Keratinocyte (primary cell): Measurements from ENCODE around the gene TMEM217. TPM values are rescaled to one million over a fixed set of nuclear protein-coding genes. Genes with fewer than 3 reads are reported as not detected.
"Not testable (repeated sequence)": the region's sequence is repeated elsewhere in the genome, so short reads cannot be mapped to it uniquely, and the experiment has no call there.

Source experiments
- DNase-seq: peaks from one replicate; pipeline ENCODE4 v3.0.0-alpha.2; 2011; ENCODE audit warnings: low read depth, missing footprints, low spot score
- FAIRE-seq: peaks from 2 replicates; lab custom pipeline; 2011; peaks lifted over from hg19 to GRCh38; lab: Jason Lieb, UNC
- H2AFZ ChIP-seq: 2 replicates; pipeline ENCODE4 v1.6.0; 2012; ENCODE audit warnings: low read length, control low read depth, inconsistent platforms; ENCODE audit not compliant: control insufficient read depth
- H3K27ac ChIP-seq: 2 replicates; pipeline ENCODE4 v1.5.1; 2011; ENCODE audit warnings: low read length; ENCODE audit not compliant: control insufficient read depth, insufficient read depth
- H3K27me3 ChIP-seq: 3 replicates; pipeline ENCODE4 v1.6.0; 2011; ENCODE audit warnings: low read length; ENCODE audit not compliant: control insufficient read depth, insufficient read depth; ENCODE audit errors: extremely low read depth
- H3K36me3 ChIP-seq, 2 experiments: 2 replicates in 1 of 2; 3 replicates in 1 of 2; pipeline ENCODE4 v1.5.1; 2011; ENCODE audit warnings: low read length in 2 of 2, mild to moderate bottlenecking in 1 of 2; ENCODE audit not compliant: control insufficient read depth in 2 of 2, insufficient read depth in 2 of 2; ENCODE audit errors: extremely low read depth in 1 of 2
- H3K4me1 ChIP-seq: 3 replicates; pipeline ENCODE4 v1.5.1; 2011; ENCODE audit warnings: low read length; ENCODE audit not compliant: control insufficient read depth, insufficient read depth; ENCODE audit errors: extremely low read depth
- H3K4me2 ChIP-seq: 3 replicates; pipeline ENCODE4 v1.6.0; 2011; ENCODE audit warnings: low read depth, low read length; ENCODE audit not compliant: control insufficient read depth, insufficient read depth; ENCODE audit errors: extremely low read depth
- H3K4me3 ChIP-seq, 3 experiments: fragments of 200-600 bp in 1 of 3; sonication (generic) in 1 of 3; 2 replicates in 2 of 3; 3 replicates in 1 of 3; pipeline ENCODE4 v1.5.1; 2011 to 2016; ENCODE audit warnings: low read length in 3 of 3, mild to moderate bottlenecking in 3 of 3, control low read depth in 2 of 3, inconsistent platforms in 1 of 3, low read depth in 1 of 3, mixed read lengths in 1 of 3, mixed run types in 1 of 3, moderate library complexity in 1 of 3; ENCODE audit not compliant: control insufficient read depth in 2 of 3, insufficient read depth in 2 of 3; ENCODE audit errors: extremely low read depth in 1 of 3
- H3K79me2 ChIP-seq: 2 replicates; pipeline ENCODE4 v1.6.0; 2012; ENCODE audit warnings: low read length; ENCODE audit not compliant: control insufficient read depth, insufficient read depth
- H3K9ac ChIP-seq: 3 replicates; pipeline ENCODE4 v1.6.0; 2011; ENCODE audit warnings: low read length; ENCODE audit not compliant: control insufficient read depth, insufficient read depth; ENCODE audit errors: extremely low read depth
- H3K9me1 ChIP-seq: 3 replicates; pipeline ENCODE4 v1.6.0; 2011; ENCODE audit warnings: low read length; ENCODE audit not compliant: control insufficient read depth, insufficient read depth; ENCODE audit errors: extremely low read depth
- H3K9me3 ChIP-seq: 2 replicates; pipeline ENCODE4 v1.5.1; 2012; ENCODE audit warnings: low read depth, low read length; ENCODE audit not compliant: control insufficient read depth
- H4K20me1 ChIP-seq: 3 replicates; pipeline ENCODE4 v1.6.0; 2011; ENCODE audit warnings: low read length; ENCODE audit not compliant: control insufficient read depth, insufficient read depth; ENCODE audit errors: extremely low read depth
- CTCF ChIP-seq, 3 experiments: IDR thresholded peaks in 1 of 3; conservative IDR thresholded peaks in 1 of 3; optimal IDR thresholded peaks in 1 of 3; 2 replicates in 2 of 3; 3 replicates in 1 of 3; pipeline versions ENCODE3 to v1.5.1; 2011; ENCODE audit warnings: low read length in 3 of 3, mild to moderate bottlenecking in 3 of 3, moderate library complexity in 2 of 3, control low read depth in 1 of 3, inconsistent platforms in 1 of 3; ENCODE audit not compliant: insufficient read depth in 2 of 3; ENCODE audit errors: extremely low read depth in 1 of 3
- EZH2 ChIP-seq: IDR thresholded peaks from one replicate; pipeline ENCODE4 v1.6.1; 2012; ENCODE audit warnings: inconsistent platforms, mild to moderate bottlenecking, low read length, moderate library complexity
- dilution Hi-C: fragments of 300-500 bp; cut with MboI; formaldehyde crosslinking; loops from one replicate; pipeline ENCODE4 v1.7.0; 2020; ENCODE audit warnings: low sequenced_read_pairs; ENCODE audit not compliant: extremely low pct_ligation_motif_present
- polyA plus RNA-seq, 5 experiments: library from polyadenylated mRNA; depleted of rRNA in 3 of 5; stranded (reverse) in 3 of 5; stranded (forward) in 1 of 5; unstranded in 1 of 5; fragments of >200 nt; gene quantifications; 1 replicate in 1 of 5; 2 replicates in 3 of 5; 3 replicates in 1 of 5; pipeline versions ENCODE4 v1.2.1 to v1.2.3, GENCODE V29; 2011 to 2012; ENCODE audit warnings: missing spikeins in 2 of 5, low read depth in 1 of 5, low replicate concordance in 1 of 5

The TMEM217 gene
- polyA plus RNA-seq, 1 donor (not counting 4 experiments of a cell fraction or from before 2014, with no cell fraction given) = 0.80 TPM

- TF ChIP-seq EZH2 = no peak
- no peak for TF ChIP-seq CTCF (optimal IDR thresholded peaks at IDR 0.05 in 1 of 3, IDR thresholded peaks at IDR 0.05 in 1 of 3, conservative IDR thresholded peaks at IDR 0.05 in 1 of 3; ENCODE audit: extremely low read depth in 1 of 3, insufficient read depth in 2 of 3, low read length in 3 of 3)
- no peak overlapping the region for H2AFZ ChIP-seq
- H3K4me2 ChIP-seq = no peak overlapping the region
- H3K9ac ChIP-seq = no peak overlapping the region
- H3K9me3 ChIP-seq = no peaks in the 10 kb centered on the region
- no peaks in the 10 kb centered on the region for H4K20me1 ChIP-seq
- no peak overlapping the region for H3K27ac ChIP-seq
- no peak for FAIRE-seq
- dilution Hi-C loops = no loop called here
- H3K36me3 ChIP-seq = no peaks in the 10 kb centered on the region
- no peaks in the 10 kb centered on the region for H3K27me3 ChIP-seq
- no peak overlapping the region for H3K4me3 ChIP-seq
- no peaks in the 10 kb centered on the region for H3K79me2 ChIP-seq
- no peak for DNase-seq
- H3K9me1 ChIP-seq = no peaks in the 10 kb centered on the region
- peaks cover 12% of the 10 kb centered on the region for H3K4me1 ChIP-seq
Measured at GRCh38 chr6:37201726-37202125, 56.2 kb downstream of the TMEM217 start.

GRCh38 chr6:37200085-37200484, 57.9 kb downstream of the TMEM217 start:
- TF ChIP-seq EZH2 (no peak), CTCF (optimal IDR thresholded peaks at IDR 0.05 in 1 of 3, IDR thresholded peaks at IDR 0.05 in 1 of 3, conservative IDR thresholded peaks at IDR 0.05 in 1 of 3; ENCODE audit: extremely low read depth in 1 of 3, insufficient read depth in 2 of 3, low read length in 3 of 3) (no peak)
- no peaks in the 10 kb centered on the region for H3K9me1 ChIP-seq
- H3K4me3 ChIP-seq = no peak overlapping the region
- H3K4me2 ChIP-seq = no peak overlapping the region
- H3K36me3 ChIP-seq = no peaks in the 10 kb centered on the region
- no peak overlapping the region for H3K9ac ChIP-seq
- no peaks in the 10 kb centered on the region for H3K9me3 ChIP-seq
- FAIRE-seq (no peak), DNase-seq (no peak)
- H4K20me1 ChIP-seq = no peaks in the 10 kb centered on the region
- H3K79me2 ChIP-seq = no peaks in the 10 kb centered on the region
- H3K27me3 ChIP-seq = no peaks in the 10 kb centered on the region
- no peak overlapping the region for H3K27ac ChIP-seq
- H2AFZ ChIP-seq = no peak overlapping the region
- dilution Hi-C loops = no loop called here
- H3K4me1 ChIP-seq = peaks cover 12% of the 10 kb centered on the region

- FAIRE-seq, H3K27ac ChIP-seq, H3K36me3 ChIP-seq, H3K4me1 ChIP-seq, dilution Hi-C loops, H3K9me3 ChIP-seq, H2AFZ ChIP-seq, H3K79me2 ChIP-seq, H3K9ac ChIP-seq, DNase-seq, H3K9me1 ChIP-seq, H4K20me1 ChIP-seq, H3K4me2 ChIP-seq, H3K27me3 ChIP-seq, H3K4me3 ChIP-seq: not testable (repeated sequence)
Measured at GRCh38 chr6:37196451-37196850, 61.5 kb downstream of the TMEM217 start.

- H3K36me3 ChIP-seq, H3K4me1 ChIP-seq, H3K4me2 ChIP-seq, H3K27ac ChIP-seq, DNase-seq, H3K9ac ChIP-seq, dilution Hi-C loops, H3K9me1 ChIP-seq, FAIRE-seq, H4K20me1 ChIP-seq, H3K4me3 ChIP-seq, H2AFZ ChIP-seq, H3K9me3 ChIP-seq, H3K79me2 ChIP-seq, H3K27me3 ChIP-seq: not testable (repeated sequence)
Measured at GRCh38 chr6:37194886-37195285, 63.1 kb downstream of the TMEM217 start.
